ENCODE measurements around the gene NDUFS3.

GRCh38 chr11:47589977-47590861, 11.3 kb downstream of the NDUFS3 start:
- no peak for TF ChIP-seq YY1 (IDR thresholded peaks at IDR 0.05; ENCODE audit: insufficient read depth, insufficient read length)
- no peak for TF ChIP-seq ZNF274 (IDR thresholded peaks at IDR 0.05; ENCODE audit: low read depth, low read length)

Data from NT2/D1 (cell line).